ENCODE data around the gene CCN6.
A peak's percentile ranks its signal among the peaks of the same experiment; 100 is the strongest.

The CCN6 gene

DNA sequence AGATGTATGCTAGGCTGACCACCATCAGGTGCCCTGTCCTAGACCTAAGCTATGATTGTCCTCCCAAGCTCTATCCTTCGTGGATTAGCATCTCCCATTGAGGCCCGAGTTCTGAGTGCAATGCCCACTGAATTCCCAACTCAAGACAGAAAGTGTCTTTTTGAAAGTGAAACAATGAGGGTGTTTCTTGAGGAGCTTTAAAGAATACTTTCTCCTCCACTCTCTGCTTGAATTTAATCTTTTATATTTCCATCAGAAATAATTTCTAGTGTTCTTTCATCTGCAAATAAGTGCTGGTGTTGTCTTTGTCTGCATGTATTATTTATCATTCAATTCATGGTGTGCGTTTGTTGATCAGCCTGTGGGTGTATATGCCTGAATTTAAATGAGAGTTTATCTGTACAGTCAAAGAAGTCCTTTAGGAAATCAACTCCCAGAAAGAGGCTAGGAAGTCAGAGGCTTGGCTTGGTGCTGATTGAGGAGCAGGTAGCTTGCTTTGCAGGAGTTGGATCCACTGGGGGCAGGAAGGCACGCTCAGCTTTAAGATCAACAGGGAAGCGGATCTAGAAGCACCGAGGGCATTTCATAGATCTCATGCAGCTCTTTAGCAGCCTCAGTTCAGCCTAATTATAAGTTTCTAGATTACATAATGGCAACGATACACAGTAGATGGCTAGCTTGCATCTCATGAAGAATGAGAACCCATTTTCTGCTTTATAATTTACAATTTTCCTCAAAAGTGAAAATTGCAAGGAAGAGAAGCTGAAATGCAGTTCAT lies 36.0 kb upstream of the CCN6 start:
- no peak for DNase-seq (ENCODE audit: low read depth)
- TF ChIP-seq CTCF (conservative IDR thresholded peaks at IDR 0.05; ENCODE audit: control insufficient read depth, insufficient read depth, low read depth, low read length) = no peak
- H3K4me3 ChIP-seq (ENCODE audit: control insufficient read depth, low read depth, low read length) = no peak overlapping the region

GRCh38 chr6:112018619-112019416 lies 35.1 kb upstream of the CCN6 start:
- no peak for TF ChIP-seq CTCF (conservative IDR thresholded peaks at IDR 0.05; ENCODE audit: control insufficient read depth, insufficient read depth, low read depth, low read length)
- DNase-seq (ENCODE audit: low read depth) = peak; percentile 76
- H3K4me3 ChIP-seq (ENCODE audit: control insufficient read depth, low read depth, low read length) = no peak overlapping the region

- TF ChIP-seq CTCF (conservative IDR thresholded peaks at IDR 0.05; ENCODE audit: control insufficient read depth, insufficient read depth, low read depth, low read length) = no peak
- no peak overlapping the region for H3K4me3 ChIP-seq (ENCODE audit: control insufficient read depth, low read depth, low read length)
- DNase-seq (ENCODE audit: low read depth) = no peak
These were observed 34.3 kb upstream of the CCN6 start for GRCh38 chr6:112019589-112019988.

- H3K4me3 ChIP-seq (ENCODE audit: control insufficient read depth, low read depth, low read length) = no peak overlapping the region
- TF ChIP-seq CTCF (conservative IDR thresholded peaks at IDR 0.05; ENCODE audit: control insufficient read depth, insufficient read depth, low read depth, low read length) = no peak
- no peak for DNase-seq (ENCODE audit: low read depth)
These were observed 32.1 kb upstream of the CCN6 start for GRCh38 chr6:112021691-112022310.

DNA sequence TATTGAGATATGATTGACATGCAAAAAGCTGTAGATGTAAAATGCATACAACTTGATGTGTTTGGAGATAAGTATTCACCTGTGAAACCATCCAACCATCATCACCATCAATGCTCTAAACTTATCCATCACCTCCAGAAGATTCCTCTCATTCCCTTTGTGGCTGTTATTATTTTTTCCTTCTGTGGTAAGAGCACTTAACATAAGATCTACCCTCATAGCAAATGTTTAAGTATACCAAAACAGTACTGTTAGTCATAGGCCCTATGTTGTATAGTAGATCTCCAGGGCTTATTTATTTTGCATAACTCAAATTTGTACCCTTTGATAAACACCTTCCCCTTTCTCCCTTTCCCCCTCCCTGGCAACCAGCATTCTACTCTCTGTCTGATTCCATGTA lies 31.2 kb upstream of the CCN6 start:
- DNase-seq (ENCODE audit: low read depth) = no peak
- TF ChIP-seq CTCF (conservative IDR thresholded peaks at IDR 0.05; ENCODE audit: control insufficient read depth, insufficient read depth, low read depth, low read length) = no peak
- H3K4me3 ChIP-seq (ENCODE audit: control insufficient read depth, low read depth, low read length) = no peak overlapping the region

DNA sequence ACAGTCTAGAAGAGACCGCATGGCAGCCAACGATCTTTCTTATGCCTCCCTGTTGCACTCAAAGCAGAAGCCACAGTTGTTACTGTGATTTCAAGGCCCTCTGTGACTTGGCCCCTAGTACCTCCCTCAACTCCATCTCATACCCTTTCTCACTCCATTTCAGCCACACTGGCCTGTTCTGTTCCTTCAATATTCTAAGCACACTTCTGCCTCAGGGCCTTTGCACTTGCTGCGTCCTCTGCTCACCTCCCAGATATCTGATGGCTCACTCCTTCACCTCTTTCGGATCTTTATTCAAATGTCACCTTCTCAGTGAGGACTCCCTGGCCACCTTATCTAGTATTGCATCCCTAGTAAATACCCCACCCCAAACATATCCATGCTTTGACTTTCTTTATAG lies 29.4 kb upstream of the CCN6 start:
- no peak overlapping the region for H3K4me3 ChIP-seq (ENCODE audit: control insufficient read depth, low read depth, low read length)
- no peak for DNase-seq (ENCODE audit: low read depth)
- TF ChIP-seq CTCF (conservative IDR thresholded peaks at IDR 0.05; ENCODE audit: control insufficient read depth, insufficient read depth, low read depth, low read length) = no peak

Measured in fibroblast of mammary gland (primary cell).